GM21737 (cell line): Measurements from ENCODE around the gene RAE1.

ENCODE experiments used
- ATAC-seq: cut with Tn5 transposase; IDR thresholded peaks from one replicate; pipeline ENCODE4 v1.9.1; 2021; ENCODE audit warnings: mild to moderate bottlenecking, moderate library complexity; ENCODE audit not compliant: unreplicated experiment

Gene RAE1

DNA sequence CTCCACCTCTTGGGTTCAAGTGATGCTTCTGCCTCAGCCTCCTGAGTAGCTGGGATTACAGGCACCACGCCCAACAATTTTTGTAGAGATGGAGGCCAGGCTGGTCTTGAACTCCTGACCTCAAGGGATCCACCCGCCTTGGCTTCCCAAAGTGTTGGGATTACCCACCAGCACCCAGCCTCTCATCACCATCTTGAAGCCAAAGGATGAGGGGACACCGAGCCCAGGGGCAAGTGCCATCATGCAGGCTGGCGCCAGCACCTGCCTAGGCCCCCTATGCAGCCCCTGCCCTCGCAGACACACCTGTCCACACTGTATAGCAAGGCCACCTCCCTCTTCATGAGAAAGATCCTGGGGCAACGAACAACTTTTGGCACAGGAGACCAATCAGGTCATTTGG is 34.9 kb downstream of the RAE1 start:
- no peak for ATAC-seq

DNA sequence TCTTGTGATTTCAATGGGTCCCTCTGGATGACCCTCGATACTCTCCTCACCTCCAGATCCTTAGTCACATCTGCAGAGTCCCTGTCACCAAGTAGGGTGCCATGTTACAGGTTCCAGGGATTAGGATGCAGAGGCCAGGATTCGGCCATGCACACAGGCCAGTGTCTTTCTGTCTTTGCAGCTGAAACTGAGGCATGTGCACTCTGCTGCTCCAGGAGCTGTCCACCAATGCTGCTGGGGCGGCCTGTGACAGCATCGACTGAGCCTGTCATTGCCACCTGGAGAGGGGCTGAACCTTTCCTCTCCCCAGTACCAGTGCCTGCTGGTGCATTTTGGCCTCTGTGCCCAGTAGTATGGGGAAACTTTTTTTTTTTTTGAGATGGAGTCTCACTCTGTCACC is 35.7 kb downstream of the RAE1 start:
- ATAC-seq = no peak

DNA sequence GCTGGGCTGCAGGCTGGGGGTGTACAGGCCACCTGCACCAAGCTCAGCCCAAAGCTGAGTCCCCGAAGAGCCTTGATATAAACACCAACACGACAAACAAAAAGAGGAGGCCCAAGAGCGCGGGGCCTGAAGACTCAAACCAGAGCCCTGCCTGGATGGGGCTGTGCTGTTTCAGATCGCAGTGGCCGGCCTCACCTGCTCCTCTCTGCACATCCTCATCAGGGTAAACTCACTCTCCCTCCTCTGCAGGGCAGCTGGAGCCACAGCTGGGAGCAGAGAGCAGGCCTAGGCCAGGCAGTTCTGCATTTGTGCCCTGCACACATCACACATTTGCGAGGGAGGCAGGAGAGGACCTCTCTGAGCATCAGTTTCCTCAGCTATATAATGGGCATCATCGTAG is 36.4 kb downstream of the RAE1 start:
- ATAC-seq = no peak

- no peak for ATAC-seq
Measured at GRCh38 chr20:57387945-57388371, 36.9 kb downstream of the RAE1 start.

GRCh38 chr20:57388953-57389694 is 38.1 kb downstream of the RAE1 start:
- ATAC-seq = peak; percentile 21

DNA sequence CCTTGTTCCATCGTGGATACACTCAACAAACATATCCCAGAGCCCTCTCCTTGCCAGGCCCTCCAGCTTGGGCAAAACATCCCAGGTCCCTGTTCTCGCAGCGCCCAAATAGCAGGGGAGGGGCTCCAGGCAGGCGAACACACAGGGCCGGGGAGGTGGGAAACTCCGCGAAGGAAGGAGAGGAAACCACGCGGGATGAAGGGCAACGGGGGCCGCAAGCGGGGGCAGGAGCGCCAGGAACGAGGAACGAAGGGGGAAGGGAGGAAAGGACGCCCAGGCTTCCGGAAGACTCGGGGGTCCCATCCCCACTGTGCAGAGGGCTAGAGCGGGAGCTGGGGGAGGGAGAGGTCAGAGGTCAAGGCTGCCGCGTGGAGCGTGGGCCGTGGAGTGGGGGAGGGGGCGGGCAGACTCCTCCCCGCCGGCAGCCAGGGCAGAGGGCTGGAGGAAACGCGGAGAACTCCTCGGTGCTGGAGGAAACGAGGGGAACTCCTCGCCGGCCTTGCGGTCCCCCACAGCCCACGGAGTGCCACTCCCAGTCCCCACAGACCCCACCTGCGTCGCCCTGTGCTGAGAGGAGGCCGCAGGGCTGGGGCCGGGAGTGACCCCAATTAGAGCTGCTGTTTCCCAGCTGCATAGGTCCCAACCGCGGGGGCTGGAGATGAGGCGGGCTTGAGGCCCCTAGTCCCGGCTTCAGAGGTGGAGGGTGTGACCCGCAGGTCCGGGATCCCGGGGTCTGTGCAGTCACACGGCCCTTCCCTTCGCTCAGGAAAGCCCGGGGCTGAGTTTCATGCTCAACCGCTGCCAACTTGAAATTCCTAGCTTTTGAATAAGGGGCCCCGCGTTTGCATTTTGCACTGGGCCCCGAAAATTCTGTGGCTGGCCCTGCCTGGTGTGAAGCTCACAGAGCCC is 38.9 kb downstream of the RAE1 start:
- no peak for ATAC-seq

GRCh38 chr20:57390604-57391438 is 39.8 kb downstream of the RAE1 start, which contains the start of gene RBM38:
TSS of gene RBM38 (plus strand) at chr20:57391396. CDS start at chr20:57391582, 186 bp downstream.
- ATAC-seq = peak; percentile 44

- ATAC-seq = peak; percentile 11
Measured at GRCh38 chr20:57391439-57392301, 40.6 kb downstream of the RAE1 start.

- no peak for ATAC-seq
Measured at GRCh38 chr20:57392512-57393271, 41.6 kb downstream of the RAE1 start.

- no peak for ATAC-seq
Measured at GRCh38 chr20:57393321-57394120, 42.5 kb downstream of the RAE1 start.

DNA sequence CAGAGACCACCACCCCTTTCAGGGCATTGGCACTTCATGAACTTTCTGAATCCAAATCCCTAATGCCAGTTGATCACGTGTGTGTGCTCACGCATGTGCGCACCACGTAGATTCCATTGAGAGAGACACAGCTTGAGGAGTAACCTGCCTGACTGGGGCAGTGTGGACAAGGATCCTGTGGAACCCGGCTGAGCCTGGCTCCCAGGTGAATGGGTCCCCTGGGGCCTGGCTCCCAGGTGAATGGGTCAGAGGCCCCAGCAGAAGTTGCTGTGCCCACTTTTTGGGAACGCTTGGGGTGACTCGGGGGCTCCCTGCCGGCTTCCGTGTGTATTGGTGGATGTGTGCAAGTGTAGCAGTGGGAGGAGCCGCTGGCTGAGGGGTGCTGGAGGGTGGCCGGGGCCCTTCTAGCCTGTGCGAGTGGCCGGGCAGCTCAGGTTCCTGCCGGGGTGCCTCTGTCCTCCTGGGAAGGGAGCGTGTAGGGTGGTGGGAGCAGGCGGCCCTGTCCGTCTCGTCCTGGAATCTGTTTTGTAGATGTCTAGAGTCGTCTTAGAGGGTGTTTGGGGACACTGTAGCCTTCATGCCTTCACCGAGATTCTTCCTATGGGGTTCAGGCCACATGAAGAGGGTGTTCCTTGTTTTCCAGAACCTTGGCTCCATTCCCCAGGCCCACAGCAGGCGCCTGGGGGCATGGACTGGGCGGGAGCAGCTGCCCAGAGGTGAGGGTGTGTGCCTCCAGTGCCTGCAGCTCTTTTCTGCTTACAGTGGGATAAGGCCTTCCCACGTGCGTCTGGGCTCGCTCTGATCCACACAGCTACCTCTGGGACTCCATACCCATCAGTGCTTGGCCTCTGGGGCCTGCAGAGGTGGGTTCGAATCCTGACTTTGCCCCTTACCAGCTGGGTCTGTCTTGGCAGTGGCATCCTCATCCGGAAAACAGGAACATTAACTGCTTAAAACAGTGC is 43.3 kb downstream of the RAE1 start:
- no peak for ATAC-seq

GRCh38 chr20:57395111-57395966 is 44.3 kb downstream of the RAE1 start:
- no peak for ATAC-seq

DNA sequence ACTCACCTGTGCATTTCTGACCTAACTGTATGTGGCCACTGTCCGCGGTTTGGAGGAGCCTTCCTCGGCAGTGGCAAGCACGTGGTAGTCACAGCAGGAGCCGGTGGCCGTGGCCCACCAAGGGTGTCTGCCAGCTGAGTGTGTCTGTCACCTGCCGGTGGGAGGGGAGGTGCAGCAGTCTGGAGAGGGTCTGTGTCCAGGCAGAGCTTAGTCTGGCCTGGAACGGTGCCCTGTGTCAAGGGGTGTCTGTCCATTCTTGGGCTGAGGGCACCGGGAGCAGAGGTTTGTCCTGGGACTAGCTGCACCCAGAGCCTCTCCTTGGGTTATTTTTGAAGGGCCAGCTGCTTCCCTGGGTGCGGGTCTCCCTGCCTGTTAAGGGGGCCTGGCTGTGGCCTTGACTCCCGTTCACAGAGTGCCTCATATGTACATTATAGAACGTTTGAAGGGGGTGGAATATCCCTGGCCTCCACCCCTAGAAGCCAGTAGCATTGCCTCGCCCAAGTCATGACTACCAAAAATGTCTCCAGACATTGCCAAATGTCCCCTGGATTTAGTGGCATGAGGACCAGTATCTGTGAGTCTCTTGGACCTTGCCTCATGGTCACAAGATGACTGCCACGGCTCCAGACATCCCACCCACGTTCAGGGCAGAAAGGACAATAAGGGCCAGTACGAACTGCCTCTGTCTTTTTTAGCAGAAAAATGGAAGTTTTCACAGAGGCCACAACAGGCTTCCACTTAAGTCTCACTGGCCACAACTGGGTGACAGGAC is 45.3 kb downstream of the RAE1 start:
- no peak for ATAC-seq

- ATAC-seq = no peak
Measured at GRCh38 chr20:57396984-57397692, 46.1 kb downstream of the RAE1 start.

DNA sequence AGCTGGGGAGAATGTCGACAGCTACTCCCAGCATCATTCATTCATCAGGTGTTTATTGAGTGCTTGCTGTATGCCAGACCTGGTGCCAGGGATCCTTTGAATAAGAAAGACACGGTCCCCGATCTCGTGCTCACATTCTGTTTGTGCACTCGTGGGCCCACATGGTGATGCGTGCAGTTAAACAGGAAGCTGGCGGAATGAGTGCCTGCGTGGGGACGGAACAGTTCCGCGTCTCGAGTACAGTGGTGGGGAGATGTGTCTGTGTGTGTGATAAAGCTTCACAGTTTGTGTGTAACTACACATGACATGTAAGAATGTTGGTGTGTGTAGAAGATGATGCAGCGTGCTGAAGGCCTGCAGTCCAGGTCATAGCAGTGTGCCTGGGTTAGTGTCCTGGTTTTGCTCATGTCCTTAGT is 46.6 kb downstream of the RAE1 start:
- ATAC-seq = peak; percentile 2
